ENCODE results near the gene TES.

DNA sequence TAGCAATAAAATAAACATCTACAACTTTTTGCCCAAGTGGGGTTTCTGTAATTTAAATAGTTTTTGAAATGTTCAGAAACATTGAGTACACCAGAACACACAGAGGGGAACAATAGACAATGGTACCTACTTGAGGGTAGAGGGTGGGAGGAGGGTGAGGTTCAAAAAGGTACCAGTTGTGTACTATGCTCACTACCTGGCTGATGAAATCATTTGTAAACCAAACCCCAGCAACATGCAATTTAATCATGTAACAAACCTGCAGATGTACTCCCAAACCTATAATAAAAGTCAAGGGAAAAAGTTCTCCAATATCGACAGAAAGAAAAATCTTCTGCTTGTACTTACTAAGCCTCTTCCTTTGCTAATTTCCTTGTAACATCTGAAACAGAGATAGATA, 4.2 kb upstream of the TES start:
- TF ChIP-seq, protein P1, sequence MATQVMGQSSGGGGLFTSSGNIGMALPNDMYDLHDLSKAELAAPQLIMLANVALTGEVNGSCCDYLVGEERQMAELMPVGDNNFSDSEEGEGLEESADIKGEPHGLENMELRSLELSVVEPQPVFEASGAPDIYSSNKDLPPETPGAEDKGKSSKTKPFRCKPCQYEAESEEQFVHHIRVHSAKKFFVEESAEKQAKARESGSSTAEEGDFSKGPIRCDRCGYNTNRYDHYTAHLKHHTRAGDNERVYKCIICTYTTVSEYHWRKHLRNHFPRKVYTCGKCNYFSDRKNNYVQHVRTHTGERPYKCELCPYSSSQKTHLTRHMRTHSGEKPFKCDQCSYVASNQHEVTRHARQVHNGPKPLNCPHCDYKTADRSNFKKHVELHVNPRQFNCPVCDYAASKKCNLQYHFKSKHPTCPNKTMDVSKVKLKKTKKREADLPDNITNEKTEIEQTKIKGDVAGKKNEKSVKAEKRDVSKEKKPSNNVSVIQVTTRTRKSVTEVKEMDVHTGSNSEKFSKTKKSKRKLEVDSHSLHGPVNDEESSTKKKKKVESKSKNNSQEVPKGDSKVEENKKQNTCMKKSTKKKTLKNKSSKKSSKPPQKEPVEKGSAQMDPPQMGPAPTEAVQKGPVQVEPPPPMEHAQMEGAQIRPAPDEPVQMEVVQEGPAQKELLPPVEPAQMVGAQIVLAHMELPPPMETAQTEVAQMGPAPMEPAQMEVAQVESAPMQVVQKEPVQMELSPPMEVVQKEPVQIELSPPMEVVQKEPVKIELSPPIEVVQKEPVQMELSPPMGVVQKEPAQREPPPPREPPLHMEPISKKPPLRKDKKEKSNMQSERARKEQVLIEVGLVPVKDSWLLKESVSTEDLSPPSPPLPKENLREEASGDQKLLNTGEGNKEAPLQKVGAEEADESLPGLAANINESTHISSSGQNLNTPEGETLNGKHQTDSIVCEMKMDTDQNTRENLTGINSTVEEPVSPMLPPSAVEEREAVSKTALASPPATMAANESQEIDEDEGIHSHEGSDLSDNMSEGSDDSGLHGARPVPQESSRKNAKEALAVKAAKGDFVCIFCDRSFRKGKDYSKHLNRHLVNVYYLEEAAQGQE (IDR thresholded peaks at IDR 0.05; ENCODE audit: insufficient read depth in 1 of 2, low read depth in 2 of 2, low read length in 2 of 2): no peak
- no peak for TF ChIP-seq SIN3A (IDR thresholded peaks at IDR 0.05; ENCODE audit: borderline replicate concordance, insufficient read depth, low read length)
